Endothelial cell of umbilical vein (primary cell): Measurements from ENCODE around the gene STAC3. TPM values are rescaled to one million over a fixed set of nuclear protein-coding genes. Genes with fewer than 3 reads are reported as not detected.

ENCODE experiments used
- BruUV-seq: library from RNA; stranded (reverse); fragments of 400-500 nt; replicated peaks from 2 replicates; lab custom pipeline; 2021; lab: Mats Ljungman, UMichigan
- CTCF ChIA-PET: fragments of 300-600, 350-600 bp; sonication (Branson Sonifier 250); formaldehyde crosslinking; loops from one replicate; lab custom pipeline; 2021; ENCODE audit warnings: antibody characterized with exemption, inconsistent platforms; lab: Charles Lee
- POLR2A ChIA-PET: fragments of 300-600, 350-600 bp; sonication (Branson Sonifier 250); formaldehyde crosslinking; loops from one replicate; lab custom pipeline; 2021; ENCODE audit warnings: antibody characterized with exemption, inconsistent platforms; lab: Charles Lee
- DNase-seq: peaks from one replicate; pipeline ENCODE4 v3.0.0-alpha.2; 2011; ENCODE audit warnings: low read depth, low spot score
- FAIRE-seq: peaks from 2 replicates; lab custom pipeline; 2011; peaks lifted over from hg19 to GRCh38; lab: Jason Lieb, UNC
- H2AFZ ChIP-seq: 2 replicates; pipeline ENCODE4 v1.6.0; 2012; ENCODE audit warnings: low read depth, low read length, control low read depth, inconsistent platforms
- H3K27ac ChIP-seq: 2 replicates; pipeline ENCODE4 v1.5.1; 2011; ENCODE audit warnings: low read depth, mild to moderate bottlenecking, control low read depth, low read length, moderate library complexity; ENCODE audit not compliant: insufficient read depth
- H3K27me3 ChIP-seq, 2 experiments: 2 replicates each; pipeline versions ENCODE4 v1.6.0 to v1.6.1; 2011; ENCODE audit warnings: low read length in 2 of 2, mixed read lengths in 1 of 2; ENCODE audit not compliant: control insufficient read depth in 2 of 2, insufficient read depth in 2 of 2
- H3K36me3 ChIP-seq, 2 experiments: 2 replicates in 1 of 2; 3 replicates in 1 of 2; pipeline ENCODE4 v1.5.1; 2011; ENCODE audit warnings: low read length in 2 of 2, mild to moderate bottlenecking in 1 of 2, moderate library complexity in 1 of 2; ENCODE audit not compliant: control insufficient read depth in 2 of 2, insufficient read depth in 2 of 2; ENCODE audit errors: extremely low read depth in 1 of 2
- H3K4me1 ChIP-seq: 3 replicates; pipeline ENCODE4 v1.5.1; 2011; ENCODE audit warnings: mild to moderate bottlenecking, low read length; ENCODE audit not compliant: control insufficient read depth, insufficient read depth; ENCODE audit errors: extremely low read depth
- H3K4me2 ChIP-seq: 2 replicates; pipeline ENCODE4 v1.6.1; 2011; ENCODE audit warnings: low read length, control low read depth, mixed read lengths; ENCODE audit not compliant: insufficient read depth
- H3K4me3 ChIP-seq, 3 experiments: fragments of 200-600 bp in 1 of 3; sonication (generic), shearing (Covaris generic) in 1 of 3; replicated peaks in 1 of 3; 2 replicates each; pipeline ENCODE4 v1.5.1; 2011 to 2016; ENCODE audit warnings: control low read depth in 3 of 3, low read length in 3 of 3, mild to moderate bottlenecking in 2 of 3, inconsistent platforms in 1 of 3, low read depth in 1 of 3, moderate library complexity in 1 of 3; ENCODE audit not compliant: insufficient read depth in 1 of 3
- H3K79me2 ChIP-seq: 2 replicates; pipeline ENCODE4 v1.6.0; 2012; ENCODE audit warnings: low read length, inconsistent platforms; ENCODE audit not compliant: control insufficient read depth, insufficient read depth
- H3K9ac ChIP-seq: replicated peaks from 2 replicates; pipeline ENCODE3; 2011; ENCODE audit warnings: low read length, control low read depth; ENCODE audit not compliant: insufficient read depth; ENCODE audit errors: extremely low read depth
- H3K9me1 ChIP-seq: replicated peaks from 3 replicates; pipeline ENCODE4 v1.6.0; 2011; ENCODE audit warnings: mild to moderate bottlenecking, low read length; ENCODE audit not compliant: control insufficient read depth, insufficient read depth; ENCODE audit errors: extremely low read depth
- H3K9me3 ChIP-seq: replicated peaks from 2 replicates; pipeline ENCODE4 v1.5.1; 2012; ENCODE audit warnings: low read length, inconsistent platforms; ENCODE audit not compliant: control insufficient read depth, insufficient read depth
- H4K20me1 ChIP-seq: replicated peaks from 2 replicates; pipeline ENCODE3; 2011; ENCODE audit warnings: mild to moderate bottlenecking, low read length; ENCODE audit not compliant: control insufficient read depth, insufficient read depth; ENCODE audit errors: extremely low read depth
- EZH2 ChIP-seq: IDR thresholded peaks from 2 replicates; pipeline ENCODE4 v1.6.1; 2012; ENCODE audit warnings: borderline replicate concordance, low read depth, mild to moderate bottlenecking, moderate library complexity, low read length, inconsistent platforms; ENCODE audit not compliant: severe bottlenecking
- FOS ChIP-seq: IDR thresholded peaks from 2 replicates; pipeline ENCODE4 v1.6.1; 2011; ENCODE audit warnings: mild to moderate bottlenecking, low read length, moderate library complexity, borderline replicate concordance; ENCODE audit not compliant: insufficient read depth
- GATA2 ChIP-seq: IDR thresholded peaks from 2 replicates; pipeline ENCODE4 v1.7.0; 2011; ENCODE audit warnings: low read depth, mild to moderate bottlenecking, moderate library complexity, mixed read lengths, low read length; ENCODE audit not compliant: insufficient read length, insufficient read depth
- JUN ChIP-seq: IDR thresholded peaks from 2 replicates; pipeline ENCODE4 v1.6.1; 2011; ENCODE audit warnings: borderline replicate concordance, low read depth; ENCODE audit not compliant: insufficient read length, insufficient read depth
- MYC ChIP-seq: IDR thresholded peaks from one replicate; pipeline ENCODE4 v1.6.1; 2011; ENCODE audit warnings: mild to moderate bottlenecking, low read depth, low read length
- POLR2A ChIP-seq: IDR thresholded peaks from 2 replicates; pipeline ENCODE4 v1.6.1; 2012; ENCODE audit warnings: low read depth, mild to moderate bottlenecking, control low read depth, low read length
- POLR2AphosphoS5 ChIP-seq: IDR thresholded peaks from 2 replicates; pipeline ENCODE4 v1.6.1; 2012; ENCODE audit warnings: low read depth, mild to moderate bottlenecking, control low read depth, low read length, moderate library complexity; ENCODE audit not compliant: insufficient read depth
- dilution Hi-C: fragments of 300-500 bp; cut with MboI; formaldehyde crosslinking; loops from one replicate; pipeline ENCODE4 v1.15.0; 2019; ENCODE audit warnings: low sequenced_read_pairs; ENCODE audit not compliant: extremely low pct_ligation_motif_present
- intact Hi-C: fragments of 100-400 bp; cut with micrococcal nuclease; formaldehyde crosslinking; loops from one replicate; pipeline ENCODE4 v1.10.0; 2022
- polyA plus RNA-seq, 4 experiments: library from polyadenylated mRNA; depleted of rRNA in 3 of 4; stranded (reverse) in 3 of 4; unstranded in 1 of 4; fragments of >200 nt; gene quantifications; 2 replicates each; pipeline versions ENCODE4 v1.2.1 to v1.2.3, GENCODE V29; 2011 to 2012; ENCODE audit warnings: missing spikeins in 1 of 4
- total RNA-seq: library from RNA; stranded (reverse); gene quantifications from 2 replicates; pipeline ENCODE4 v1.2.3, GENCODE V29; 2021
- TF ChIP-seq, protein P1 (sequence below), 2 donors: IDR thresholded peaks; 1 replicate in 1 of 2; 2 replicates in 1 of 2; pipeline ENCODE4 v1.5.1; 2011; ENCODE audit warnings: low read length in 2 of 2, mild to moderate bottlenecking in 2 of 2, moderate library complexity in 2 of 2, control low read depth in 1 of 2, inconsistent platforms in 1 of 2, low read depth in 1 of 2; ENCODE audit not compliant: insufficient read depth in 1 of 2; ENCODE audit errors: extremely low read depth in 1 of 2
- TF ChIP-seq, protein P2 (sequence below): IDR thresholded peaks from 2 replicates; pipeline ENCODE4 v1.6.1; 2011; ENCODE audit not compliant: insufficient read depth, insufficient read length

STAC3 gene
- total and polyA plus RNA-seq, 2 donors (not counting 3 experiments of a cell fraction or from before 2014, with no cell fraction given): 0.36 to 0.55 TPM

DNA sequence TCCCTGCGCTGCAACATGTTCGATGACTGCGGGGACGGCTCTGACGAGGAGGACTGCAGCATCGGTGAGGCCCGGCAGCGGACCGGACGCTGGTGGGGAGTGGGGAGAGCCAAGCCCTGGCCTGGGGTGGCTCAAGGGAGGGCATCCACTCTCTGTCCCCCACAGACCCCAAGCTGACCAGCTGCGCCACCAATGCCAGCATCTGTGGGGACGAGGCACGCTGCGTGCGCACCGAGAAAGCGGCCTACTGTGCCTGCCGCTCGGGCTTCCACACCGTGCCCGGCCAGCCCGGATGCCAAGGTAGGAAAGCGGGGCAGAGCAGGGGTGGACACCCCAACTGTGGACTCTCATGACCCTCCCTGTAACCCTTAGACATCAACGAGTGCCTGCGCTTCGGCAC is 45.8 kb downstream of the STAC3 start:
- intact Hi-C loops: no loop called here
- H3K4me1 ChIP-seq: no peaks in the 10 kb centered on the region
- TF ChIP-seq, protein P1, sequence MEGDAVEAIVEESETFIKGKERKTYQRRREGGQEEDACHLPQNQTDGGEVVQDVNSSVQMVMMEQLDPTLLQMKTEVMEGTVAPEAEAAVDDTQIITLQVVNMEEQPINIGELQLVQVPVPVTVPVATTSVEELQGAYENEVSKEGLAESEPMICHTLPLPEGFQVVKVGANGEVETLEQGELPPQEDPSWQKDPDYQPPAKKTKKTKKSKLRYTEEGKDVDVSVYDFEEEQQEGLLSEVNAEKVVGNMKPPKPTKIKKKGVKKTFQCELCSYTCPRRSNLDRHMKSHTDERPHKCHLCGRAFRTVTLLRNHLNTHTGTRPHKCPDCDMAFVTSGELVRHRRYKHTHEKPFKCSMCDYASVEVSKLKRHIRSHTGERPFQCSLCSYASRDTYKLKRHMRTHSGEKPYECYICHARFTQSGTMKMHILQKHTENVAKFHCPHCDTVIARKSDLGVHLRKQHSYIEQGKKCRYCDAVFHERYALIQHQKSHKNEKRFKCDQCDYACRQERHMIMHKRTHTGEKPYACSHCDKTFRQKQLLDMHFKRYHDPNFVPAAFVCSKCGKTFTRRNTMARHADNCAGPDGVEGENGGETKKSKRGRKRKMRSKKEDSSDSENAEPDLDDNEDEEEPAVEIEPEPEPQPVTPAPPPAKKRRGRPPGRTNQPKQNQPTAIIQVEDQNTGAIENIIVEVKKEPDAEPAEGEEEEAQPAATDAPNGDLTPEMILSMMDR (IDR thresholded peaks at IDR 0.05; ENCODE audit: extremely low read depth in 1 of 2, insufficient read depth in 1 of 2, low read depth in 1 of 2, low read length in 2 of 2): no peak
- no peak for TF ChIP-seq FOS
- no peak for TF ChIP-seq GATA2
- no peak for TF ChIP-seq EZH2
- no peak for TF ChIP-seq POLR2A
- TF ChIP-seq JUN: no peak
- TF ChIP-seq, protein P2, sequence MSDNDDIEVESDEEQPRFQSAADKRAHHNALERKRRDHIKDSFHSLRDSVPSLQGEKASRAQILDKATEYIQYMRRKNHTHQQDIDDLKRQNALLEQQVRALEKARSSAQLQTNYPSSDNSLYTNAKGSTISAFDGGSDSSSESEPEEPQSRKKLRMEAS: no peak
- TF ChIP-seq POLR2AphosphoS5: no peak
- TF ChIP-seq MYC: no peak
- CTCF ChIA-PET: interaction anchor here (1.7 kb wide), 1 partner anchor 37 kb away, joined by 5 read pairs; no protein-coding TSS in a partner anchor
- H3K36me3 ChIP-seq: no peaks in the 10 kb centered on the region
- no peaks in the 10 kb centered on the region for H3K9me1 ChIP-seq
- no peak overlapping the region for H3K9ac ChIP-seq
- POLR2A ChIA-PET: no interaction called here
- H3K4me3 ChIP-seq: no peak overlapping the region
- FAIRE-seq (no peak), DNase-seq (no peak)
- H3K4me2 ChIP-seq: no peak overlapping the region
- no peak overlapping the region for H2AFZ ChIP-seq
- no peaks in the 10 kb centered on the region for H3K27me3 ChIP-seq
- H3K9me3 ChIP-seq: no peaks in the 10 kb centered on the region
- dilution Hi-C loops: no loop called here
- H3K79me2 ChIP-seq: no peaks in the 10 kb centered on the region
- H4K20me1 ChIP-seq: no peaks in the 10 kb centered on the region
- H3K27ac ChIP-seq: no peak overlapping the region
- no TSS peak for BruUV-seq
